GM23248 (cell line): Measurements from ENCODE around the gene ARL3.

Experiments used
- EZH2 ChIP-seq: fragments of 200-600 bp; sonication (generic); IDR thresholded peaks from 2 replicates; pipeline ENCODE4 v1.6.1; 2018; ENCODE audit warnings: antibody characterized with exemption, mild to moderate bottlenecking; ENCODE audit not compliant: insufficient read depth, poor library complexity, severe bottlenecking
- EZH2phosphoT487 ChIP-seq: fragments of 200-600 bp; sonication (generic); IDR thresholded peaks from 2 replicates; pipeline ENCODE4 v1.6.1; 2018; ENCODE audit warnings: antibody characterized with exemption, moderate library complexity, mild to moderate bottlenecking, low read depth; ENCODE audit not compliant: insufficient read depth

DNA sequence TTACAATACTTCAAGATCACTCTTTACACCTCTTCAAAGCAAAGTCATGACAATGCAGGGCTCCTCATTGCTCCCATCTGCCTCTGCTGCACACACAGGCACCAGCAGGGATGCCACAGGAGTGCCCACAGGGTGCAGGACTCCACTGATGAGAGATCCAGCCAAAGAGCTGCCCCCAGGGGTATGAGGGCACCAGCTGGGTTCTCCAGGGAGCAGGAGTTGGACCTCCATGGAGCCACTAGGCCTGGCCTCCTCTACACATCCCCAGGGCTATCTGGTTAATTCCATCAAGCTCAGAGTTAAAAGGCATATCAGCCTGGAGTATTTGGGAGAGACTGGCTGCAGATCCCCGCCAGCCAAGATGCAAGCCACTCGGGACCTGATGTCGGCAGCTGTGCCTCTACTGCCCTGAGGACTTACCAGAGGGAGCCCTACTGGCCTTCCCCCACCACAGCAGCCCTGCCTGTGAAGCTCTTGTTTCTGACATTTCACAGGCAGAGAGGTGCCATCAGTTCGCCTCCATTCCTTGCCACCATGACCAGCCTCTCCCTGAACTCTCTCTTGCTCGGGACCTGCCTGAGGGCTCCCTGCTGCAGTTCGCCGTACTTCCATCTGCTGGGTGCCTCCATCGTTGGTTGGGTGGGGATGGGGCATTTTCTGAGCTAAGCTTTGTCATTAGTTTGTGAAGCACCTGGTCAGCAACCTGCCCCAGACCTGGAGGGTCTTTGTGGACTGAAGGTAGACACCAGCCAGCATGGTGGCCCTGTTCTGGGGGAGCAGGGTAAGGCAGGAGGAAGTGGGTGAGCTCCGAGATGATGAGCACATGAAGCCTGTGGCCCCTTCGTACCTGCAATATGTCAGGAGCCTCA lies 82.4 kb downstream of the ARL3 start:
- no peak for TF ChIP-seq EZH2
- TF ChIP-seq EZH2phosphoT487 = no peak
